Heart right ventricle (tissue), 16 donors: ENCODE data around the gene STX18. TPM values are rescaled to one million over a fixed set of nuclear protein-coding genes. Genes with fewer than 3 reads are reported as not detected.

ENCODE experiments used
- ATAC-seq, 8 donors: fragments of 200-7000 bp; cut with Tn5 transposase; one replicate each; pipeline ENCODE4 v1.9.1; 2020; ENCODE audit warnings: mild to moderate bottlenecking in 8 of 8, moderate library complexity in 8 of 8, moderate number of reproducible peaks in 1 of 8
- DNase-seq, 2 donors: peaks; one replicate each; pipeline ENCODE4 v3.0.0-alpha.2; 2020
- H3K27ac ChIP-seq, 10 donors: fragments of 200-600 bp; sonication (generic) in 2 of 10; one replicate each; pipeline versions ENCODE4 v1.5.0 to v1.8.0; 2020 to 2022; ENCODE audit warnings: mild to moderate bottlenecking in 3 of 10
- H3K27me3 ChIP-seq, 7 donors: fragments of 200-600 bp; one replicate each; pipeline ENCODE4 v1.8.0; 2021 to 2022; ENCODE audit warnings: mild to moderate bottlenecking in 2 of 7
- H3K36me3 ChIP-seq, 9 donors: fragments of 200-600 bp; sonication (generic) in 1 of 9; one replicate each; pipeline versions ENCODE4 v1.5.0 to v1.8.0; 2020 to 2022; ENCODE audit warnings: mild to moderate bottlenecking in 2 of 9
- H3K4me1 ChIP-seq, 9 donors: fragments of 200-600 bp; sonication (generic) in 1 of 9; one replicate each; pipeline versions ENCODE4 v1.5.0 to v1.8.0; 2020 to 2022; ENCODE audit warnings: mild to moderate bottlenecking in 4 of 9
- H3K4me3 ChIP-seq, 10 donors: fragments of 200-600 bp; sonication (generic) in 2 of 10; one replicate each; pipeline versions ENCODE4 v1.5.0 to v1.8.0; 2020 to 2022; ENCODE audit warnings: mild to moderate bottlenecking in 7 of 10, moderate library complexity in 2 of 10
- H3K9me3 ChIP-seq, 11 donors: fragments of 200-600 bp in 10 of 11; sonication (generic) in 2 of 11; one replicate each; pipeline versions ENCODE4 v1.5.0 to v1.8.0; 2013 to 2022; ENCODE audit warnings: mild to moderate bottlenecking in 2 of 11, control low read depth in 1 of 11, moderate library complexity in 1 of 11
- WGBS, 2 donors: extraction: QIAGEN DNeasy Blood & Tissue Kit; methylation state at CpG; one replicate each; pipeline ENCODE4 v1.1.7; 2013; ENCODE audit warnings: inconsistent platforms in 1 of 2; 5-methylcytosine and 5-hydroxymethylcytosine counted together
- intact Hi-C, 10 donors: fragments of 100-400 bp; cut with DNase I; formaldehyde crosslinking; loops; one replicate each; pipeline versions ENCODE4 v1.11.1 to v1.14.2; 2022
- polyA plus RNA-seq, 2 donors: library from polyadenylated mRNA; stranded (reverse); fragments of 200-250 nt; gene quantifications; one replicate each; pipeline ENCODE4 v1.2.3, GENCODE V29; 2013
- total RNA-seq, 10 donors: library from RNA; stranded (reverse); fragmentation: NEBNext Ultra II Directional in 3 of 10; extraction: Animal tissue kit (Norgen Biotek cat#: 25700) in 3 of 10; gene quantifications; one replicate each; pipeline versions ENCODE4 v1.2.1 to v1.2.4, GENCODE V29; 2021 to 2023
- TF ChIP-seq, protein P1 (sequence below), 9 donors: fragments of 200-600 bp; sonication (generic) in 2 of 9; IDR thresholded peaks; one replicate each; pipeline versions ENCODE4 v1.5.0 to v1.8.0; 2021 to 2022; ENCODE audit warnings: antibody characterized with exemption in 9 of 9, mild to moderate bottlenecking in 5 of 9, moderate library complexity in 1 of 9
- donor health status: Arrhythmogenic right ventricular cardiomyopathy.
- donor health status: ischemic (EF 13 %, LVEDD 7.1; RV severe dilation, severe dysfunction).
- donor health status: healthy with polysubstance abuse.
- donor health status: DM: no; HTN: yes; CAD: no.
- donor health status: DM: no; HTN: no; CAD: no.
- donor health status: ischemic (EF 25% LVEDD 6.9; RV normal size, moderate dysfunction).
- donor health status: ischemic (EF 25% LVEDD 5.7; RV mildly dilated, moderate dysfunction).
- donor health status: healthy.
- donor health status: DM: yes; HTN: yes; CAD: no.
- donor health status: Ischemic cardiomyopathy.
- donor health status: ischemic (EF 35%, LVEDD 5.7; RV mildly dilated, moderate dysfunction).
- donor health status: nonischemic (EF 11% LVEDD 7.7; RV severe dilation, severe dysfunction).
- donor health status: DM: yes; HTN: yes; CAD: no.
- donor health status: PGD.
- donor health status: ischemic (EF 29% LVEDD 5.4; RV normal size, mild dysfunction).
- donor health status: nonischemic (EF 23%, LVEDD 6.1; RV moderate dilation, normal function).

Gene STX18
- total and polyA plus RNA-seq, 12 donors, result 13.5 to 24.5 (median 18.2) TPM

- Histone ChIP-seq H3K36me3 (no peaks in the 10 kb centered on the region), H3K9me3 (peaks cover 0 to 8% (median 0%) of the 10 kb centered on the region in 11 donors), H3K4me3 (no peak overlapping the region), H3K27ac (no peak overlapping the region), H3K27me3 (peaks cover 0 to 51% (median 9%) of the 10 kb centered on the region in 7 donors), H3K4me1 (no peaks in the 10 kb centered on the region)
- 76% methylated on average over 7 of the region's 7 CpGs for WGBS, 2 donors
- DNase-seq, result no peak
- TF ChIP-seq, protein P1, sequence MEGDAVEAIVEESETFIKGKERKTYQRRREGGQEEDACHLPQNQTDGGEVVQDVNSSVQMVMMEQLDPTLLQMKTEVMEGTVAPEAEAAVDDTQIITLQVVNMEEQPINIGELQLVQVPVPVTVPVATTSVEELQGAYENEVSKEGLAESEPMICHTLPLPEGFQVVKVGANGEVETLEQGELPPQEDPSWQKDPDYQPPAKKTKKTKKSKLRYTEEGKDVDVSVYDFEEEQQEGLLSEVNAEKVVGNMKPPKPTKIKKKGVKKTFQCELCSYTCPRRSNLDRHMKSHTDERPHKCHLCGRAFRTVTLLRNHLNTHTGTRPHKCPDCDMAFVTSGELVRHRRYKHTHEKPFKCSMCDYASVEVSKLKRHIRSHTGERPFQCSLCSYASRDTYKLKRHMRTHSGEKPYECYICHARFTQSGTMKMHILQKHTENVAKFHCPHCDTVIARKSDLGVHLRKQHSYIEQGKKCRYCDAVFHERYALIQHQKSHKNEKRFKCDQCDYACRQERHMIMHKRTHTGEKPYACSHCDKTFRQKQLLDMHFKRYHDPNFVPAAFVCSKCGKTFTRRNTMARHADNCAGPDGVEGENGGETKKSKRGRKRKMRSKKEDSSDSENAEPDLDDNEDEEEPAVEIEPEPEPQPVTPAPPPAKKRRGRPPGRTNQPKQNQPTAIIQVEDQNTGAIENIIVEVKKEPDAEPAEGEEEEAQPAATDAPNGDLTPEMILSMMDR (IDR thresholded peaks at IDR 0.05), result no peak
- ATAC-seq, result no peak
- intact Hi-C loops, result no loop called here
Measured at GRCh38 chr4:4401036-4401435, 140.8 kb downstream of the STX18 start.

DNA sequence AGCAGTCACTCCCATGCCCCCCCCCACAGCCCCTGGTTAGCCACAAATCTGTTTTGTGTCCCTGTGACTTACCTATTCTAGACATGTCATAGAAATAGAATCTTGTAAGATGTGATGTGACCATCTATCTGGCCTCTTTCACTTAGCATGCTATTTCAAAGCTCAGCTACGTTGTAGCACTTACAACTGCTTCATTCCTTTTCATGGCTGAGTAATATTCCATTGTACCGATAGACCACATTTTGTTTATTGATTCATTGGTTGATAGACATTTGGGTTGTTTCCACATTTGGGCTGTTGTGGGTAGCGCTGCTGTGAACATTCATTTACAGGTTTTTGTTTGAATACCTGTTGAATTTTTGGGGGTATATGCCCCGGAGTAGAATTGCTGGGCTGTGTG lies 143.4 kb downstream of the STX18 start:
- Histone ChIP-seq H3K9me3 (peaks cover 0 to 8% (median 0%) of the 10 kb centered on the region in 11 donors), H3K27me3 (peaks cover 0 to 57% (median 28%) of the 10 kb centered on the region in 7 donors), H3K4me1 (no peaks in the 10 kb centered on the region), H3K4me3 (no peak overlapping the region), H3K36me3 (no peaks in the 10 kb centered on the region), H3K27ac (no peak overlapping the region)
- WGBS, 2 donors, result 69 to 84% methylated on average over 4 of the region's 4 CpGs
- TF ChIP-seq, protein P1 (IDR thresholded peaks at IDR 0.05), result no peak
- ATAC-seq, result no peak
- DNase-seq, result no peak
- intact Hi-C loops, result no loop called here

- Histone ChIP-seq H3K27me3 (peaks cover 0 to 67% (median 26%) of the 10 kb centered on the region in 7 donors), H3K36me3 (no peaks in the 10 kb centered on the region), H3K4me3 (no peak overlapping the region), H3K27ac (no peak overlapping the region), H3K4me1 (no peaks in the 10 kb centered on the region), H3K9me3 (peaks cover 0 to 8% (median 0%) of the 10 kb centered on the region in 11 donors)
- 81 to 87% methylated on average over 13 of the region's 13 CpGs for WGBS, 2 donors
- DNase-seq (no peak), ATAC-seq (no peak)
- TF ChIP-seq, protein P1 (IDR thresholded peaks at IDR 0.05), result no peak
- intact Hi-C loops, result no loop called here
Measured at GRCh38 chr4:4397441-4397819, 144.4 kb downstream of the STX18 start.

- H3K27ac ChIP-seq, result no peak overlapping the region
- no peak for DNase-seq
- H3K4me1 ChIP-seq, result no peaks in the 10 kb centered on the region
- TF ChIP-seq, protein P1 (IDR thresholded peaks at IDR 0.05), result no peak
- ATAC-seq, result no peak
- WGBS, 2 donors, result 52 to 60% methylated on average over 19 of the region's 19 CpGs
- peaks cover 0 to 8% (median 0%) of the 10 kb centered on the region in 11 donors for H3K9me3 ChIP-seq
- H3K36me3 ChIP-seq, result no peaks in the 10 kb centered on the region
- H3K4me3 ChIP-seq, result no peak overlapping the region
- intact Hi-C loops, result no loop called here
- H3K27me3 ChIP-seq, result peaks cover 0 to 69% (median 26%) of the 10 kb centered on the region in 7 donors
Measured at GRCh38 chr4:4396628-4397440, 145.0 kb downstream of the STX18 start.
